Measurements from ENCODE around the gene TCF12.

Gene TCF12

DNA sequence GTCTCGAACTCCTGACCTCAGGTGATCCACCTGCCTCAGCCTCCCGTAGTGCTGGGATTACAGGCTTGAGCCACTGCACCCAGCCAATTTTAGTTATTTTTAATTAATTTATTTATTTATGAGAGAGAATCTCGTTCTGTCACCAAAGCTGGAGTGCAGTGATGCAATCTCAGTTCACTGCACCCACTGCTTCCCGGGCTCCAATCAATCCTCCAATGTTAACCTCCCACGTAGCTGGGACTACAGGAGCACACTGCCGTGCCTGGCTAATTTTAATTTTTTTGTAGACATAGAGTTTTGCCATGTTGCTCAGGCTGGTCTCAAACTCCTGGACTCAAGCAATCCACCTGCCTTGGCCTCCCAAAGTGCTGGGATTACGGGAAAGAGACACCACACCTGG, 137.9 kb downstream of the TCF12 start:
- no peak for DNase-seq

DNA sequence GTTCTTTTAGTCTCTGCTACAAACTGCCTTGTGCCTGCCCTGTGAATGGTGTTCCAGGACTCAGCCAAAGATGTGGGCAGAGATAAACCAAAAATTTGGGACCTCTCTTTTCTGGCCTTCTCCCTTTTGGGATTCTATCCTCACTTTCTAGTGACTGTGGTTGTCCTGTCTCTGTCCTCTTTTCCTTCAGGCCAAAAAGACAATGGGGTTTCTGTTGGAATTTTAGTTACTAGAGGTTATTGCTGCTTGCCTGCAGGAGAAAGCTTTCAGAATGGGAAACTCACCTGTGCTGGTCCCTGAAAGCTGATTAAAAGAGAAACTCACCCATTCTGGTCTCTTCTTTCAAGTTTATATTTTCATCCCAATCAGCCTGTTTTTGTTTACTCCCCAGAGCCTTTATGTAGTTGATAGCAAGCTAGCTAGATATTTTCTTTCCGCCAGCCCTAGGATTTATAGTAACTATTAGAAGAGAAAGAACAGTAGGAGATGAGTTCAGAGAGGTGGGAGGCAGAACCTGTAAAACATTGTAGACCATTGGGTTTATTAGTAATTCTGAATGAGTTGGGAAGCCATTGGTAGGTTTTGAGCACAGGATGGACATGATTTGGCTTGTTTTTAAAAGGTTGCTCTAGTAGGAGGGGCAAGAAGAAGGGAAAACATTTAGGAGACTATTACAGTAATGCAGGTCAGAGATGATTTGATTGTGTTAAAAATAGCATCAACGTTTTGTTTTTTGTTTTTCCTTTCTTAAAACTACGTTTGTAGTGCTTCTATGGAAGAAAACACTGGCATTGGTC, 138.9 kb downstream of the TCF12 start:
- no peak for DNase-seq

DNA sequence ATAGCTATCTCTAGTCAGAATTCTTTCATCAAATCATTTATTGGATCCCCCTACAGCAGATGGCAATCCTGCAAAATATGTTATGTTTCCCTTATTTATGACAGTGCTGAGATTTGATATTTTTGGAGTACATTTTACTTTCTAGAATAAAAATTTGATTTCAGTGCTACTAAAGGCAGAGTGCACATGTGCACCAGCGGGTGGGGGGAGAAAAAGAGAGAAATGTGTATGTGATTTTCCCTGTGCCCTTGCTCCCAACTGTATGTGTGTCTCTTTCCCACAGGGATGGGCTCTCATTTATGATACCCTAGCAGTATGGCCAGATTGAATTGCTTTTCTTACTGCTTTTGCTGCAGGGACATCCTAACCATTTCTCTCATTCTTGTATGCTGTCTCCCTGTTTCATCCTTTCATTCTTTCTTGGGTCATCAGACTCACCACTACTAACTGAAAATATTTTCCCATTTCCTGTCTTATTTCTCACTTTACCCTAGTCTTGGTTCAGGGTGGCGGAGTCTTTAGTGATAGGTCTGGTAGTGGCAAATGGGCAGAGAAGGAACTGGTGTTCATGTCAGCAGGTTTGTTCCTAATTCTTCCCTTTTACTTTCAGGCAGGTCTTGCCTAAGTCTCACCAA, 140.7 kb downstream of the TCF12 start:
- DNase-seq: no peak

DNA sequence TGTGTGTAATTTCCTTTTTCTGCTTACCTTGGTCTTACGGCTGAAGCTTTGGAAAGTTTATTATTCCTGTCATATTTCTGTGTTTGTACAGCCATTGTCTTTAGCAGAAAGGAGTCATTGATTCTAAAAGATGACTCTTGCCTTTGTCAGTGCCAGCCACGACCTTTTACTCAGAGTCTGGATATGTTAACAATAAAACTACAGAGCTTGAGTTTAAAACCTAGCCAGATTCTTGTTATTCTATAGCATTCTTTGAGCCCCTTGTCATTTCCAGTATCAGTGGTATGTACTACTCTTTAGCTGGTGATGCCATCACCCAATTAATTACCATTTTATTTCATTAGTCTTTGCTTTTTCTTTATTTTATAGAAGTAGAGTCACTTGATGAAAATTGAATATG, 142.4 kb downstream of the TCF12 start:
- peak; percentile 68 for DNase-seq

DNA sequence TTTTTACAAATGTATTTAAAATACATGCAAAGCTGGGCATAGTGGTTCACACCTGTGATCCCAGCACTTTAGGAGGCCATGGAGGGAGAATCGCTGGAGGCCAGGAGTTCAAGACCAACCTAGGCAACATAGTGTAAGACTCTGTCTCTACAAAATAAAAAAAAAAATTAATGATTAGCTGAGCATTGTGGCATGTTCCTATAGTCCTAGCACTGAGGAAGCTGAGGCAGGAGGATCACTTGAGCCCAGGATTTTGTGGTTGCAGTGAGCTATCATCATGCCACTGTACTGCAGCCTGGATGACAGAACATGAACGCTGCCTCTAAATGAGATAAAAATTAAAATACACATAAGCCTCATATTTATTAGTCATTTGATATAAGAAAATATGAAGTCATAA, 142.8 kb downstream of the TCF12 start:
- no peak for DNase-seq

DNA sequence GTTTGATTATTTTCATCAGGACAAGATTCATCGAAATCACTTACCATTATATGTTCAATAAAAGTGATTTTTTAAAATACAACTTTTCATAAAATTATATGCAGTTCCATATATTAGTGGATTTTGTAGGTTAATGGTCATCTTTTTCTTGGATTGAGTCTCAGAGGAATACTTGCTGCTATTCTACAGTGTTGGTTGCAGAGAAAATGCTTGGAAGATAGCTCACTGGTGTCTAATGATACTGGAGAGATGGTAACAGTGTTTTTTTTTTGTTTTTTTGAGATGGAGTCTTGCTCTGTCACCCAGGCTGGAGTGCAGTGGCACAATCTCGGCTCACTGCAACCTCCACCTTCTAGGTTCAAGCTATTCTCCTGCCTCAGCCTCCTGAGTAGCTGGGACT, 143.3 kb downstream of the TCF12 start:
- DNase-seq: no peak

DNA sequence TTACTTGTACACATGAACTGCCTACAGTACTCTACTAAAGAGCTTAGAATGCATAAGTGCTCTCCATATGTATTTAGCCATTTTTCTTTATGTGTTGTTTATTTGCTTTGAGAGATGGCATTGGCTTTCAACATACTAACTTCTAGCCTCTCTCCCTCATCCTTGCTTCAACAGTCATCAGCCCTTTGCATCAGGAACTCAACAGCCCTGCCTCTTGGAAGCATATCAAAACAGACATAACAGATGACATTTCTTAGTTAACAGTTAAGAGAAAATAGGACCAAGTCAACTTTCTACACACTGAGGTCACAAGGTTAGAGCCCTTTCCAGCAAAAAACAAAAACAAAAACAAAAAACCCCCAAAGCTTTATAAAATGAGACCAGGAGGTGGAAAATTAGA, 145.6 kb downstream of the TCF12 start:
- DNase-seq: no peak

DNA sequence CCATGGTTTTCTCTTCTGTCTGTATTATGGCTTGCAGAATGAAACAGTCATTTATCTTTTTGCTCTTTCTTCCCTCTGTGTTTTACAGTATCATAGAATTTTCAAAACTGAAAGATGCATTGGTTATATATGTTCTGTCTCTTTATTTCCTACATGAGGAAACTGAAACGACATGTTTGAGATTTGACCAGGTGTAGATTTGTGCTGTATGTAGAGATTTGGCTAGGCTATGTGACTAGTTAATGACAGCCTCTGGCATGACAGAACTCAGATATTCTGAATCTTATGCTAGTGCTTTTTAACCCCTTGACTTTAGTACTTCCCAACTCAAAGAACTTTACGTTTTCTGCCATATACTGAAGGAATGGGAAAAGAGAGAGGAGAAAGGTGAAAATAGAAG, 151.0 kb downstream of the TCF12 start:
- DNase-seq: no peak

DNA sequence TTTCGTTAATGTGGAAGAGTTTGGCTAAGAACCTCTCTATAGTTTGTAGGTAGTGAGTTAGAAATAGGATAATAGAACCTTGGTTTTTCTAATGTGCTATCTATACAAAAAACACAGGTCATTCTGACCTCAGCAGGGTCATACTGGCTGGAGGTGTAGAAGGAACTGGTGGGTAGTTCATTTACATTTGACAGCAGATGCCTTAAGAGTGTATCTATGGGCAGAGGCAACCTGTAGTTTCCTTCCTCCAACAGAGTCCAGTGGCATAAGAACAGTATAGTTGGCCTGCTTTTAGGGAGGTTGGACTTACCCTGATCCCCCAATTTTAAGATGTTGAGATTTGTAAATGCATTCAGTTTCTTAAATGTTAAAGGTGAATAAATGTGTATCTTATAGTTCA, 152.2 kb downstream of the TCF12 start:
- DNase-seq: no peak

DNA sequence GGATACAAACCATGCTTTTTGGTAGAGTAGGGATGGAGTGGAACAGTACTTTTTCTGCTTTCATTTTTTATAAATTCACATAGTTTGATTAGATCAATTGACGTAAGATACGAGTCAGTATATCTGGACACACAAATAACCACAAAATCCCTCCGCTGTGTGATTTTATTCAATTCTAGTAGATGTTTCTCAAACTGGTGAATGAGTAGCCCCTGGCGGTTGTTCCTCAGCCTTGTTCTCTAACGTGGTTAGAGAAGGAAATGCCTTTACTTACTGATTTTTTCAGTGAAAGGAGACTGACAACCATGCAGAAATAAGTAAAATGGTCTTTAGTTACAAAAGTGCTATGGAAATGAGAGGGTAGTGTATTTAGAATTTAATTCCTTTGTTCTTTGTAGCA, 161.0 kb downstream of the TCF12 start:
- DNase-seq: peak; percentile 76

DNA sequence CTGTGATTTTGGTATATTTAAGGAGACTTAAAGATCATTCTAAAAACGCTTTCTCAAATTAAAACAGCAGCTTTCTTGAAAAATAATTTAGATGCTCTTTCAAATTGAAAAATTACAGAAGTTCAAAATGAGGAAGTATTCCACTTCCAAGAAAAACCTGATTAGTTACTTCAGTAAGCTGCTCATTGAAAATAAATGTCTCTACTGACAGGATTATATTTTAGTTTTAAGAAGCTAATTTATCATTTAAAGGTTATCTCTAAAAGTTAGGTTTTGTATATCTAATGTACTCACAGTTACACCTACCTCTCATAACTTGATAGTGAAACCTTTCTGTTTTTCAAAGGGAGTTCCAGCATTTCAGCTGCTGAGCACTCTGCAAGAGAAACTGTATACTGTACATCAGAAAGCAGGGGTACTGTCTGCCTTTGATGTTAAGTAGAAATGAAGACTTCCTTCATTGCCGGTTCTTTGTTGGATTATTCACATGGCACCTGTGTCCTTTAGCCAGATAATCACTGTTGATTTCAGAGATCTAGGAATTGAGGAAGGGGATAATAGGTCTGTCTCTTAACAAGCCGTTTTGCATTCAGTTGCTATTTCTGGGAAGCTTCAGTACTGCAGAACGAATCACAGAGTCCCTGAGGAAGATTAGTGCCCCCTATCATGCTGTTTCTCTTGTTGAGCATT, 161.6 kb downstream of the TCF12 start:
- no peak for DNase-seq

DNA sequence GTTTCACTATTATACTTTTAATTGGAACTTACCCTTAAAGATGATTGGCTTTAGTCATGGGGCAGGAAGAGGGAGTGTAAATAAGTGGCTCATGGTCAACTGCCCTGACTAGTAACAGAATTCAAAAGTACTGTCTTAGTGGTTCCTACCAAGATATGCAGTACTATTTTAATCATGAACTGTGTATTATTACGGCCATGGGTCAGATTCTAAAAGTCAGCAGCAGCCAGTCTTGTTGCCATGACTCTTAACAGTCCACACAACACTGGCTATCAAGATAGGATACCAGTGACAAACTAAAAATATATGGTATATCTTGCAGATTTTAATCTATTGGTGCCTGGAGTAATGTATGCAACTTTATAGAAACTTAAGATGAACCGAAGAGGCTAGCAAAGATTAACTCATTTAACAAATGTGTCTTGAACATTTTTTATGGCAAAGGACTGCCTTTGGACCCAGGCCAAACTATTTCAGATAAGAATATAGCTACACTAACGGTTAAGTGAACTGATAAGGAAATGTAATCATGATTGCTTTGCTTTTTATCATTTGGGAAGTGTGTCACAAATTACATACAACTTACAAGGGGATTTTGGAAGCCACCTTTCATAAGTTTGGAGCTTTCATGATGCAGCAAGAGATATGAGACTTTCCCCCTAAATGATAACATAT, 163.7 kb downstream of the TCF12 start:
- DNase-seq: no peak

DNA sequence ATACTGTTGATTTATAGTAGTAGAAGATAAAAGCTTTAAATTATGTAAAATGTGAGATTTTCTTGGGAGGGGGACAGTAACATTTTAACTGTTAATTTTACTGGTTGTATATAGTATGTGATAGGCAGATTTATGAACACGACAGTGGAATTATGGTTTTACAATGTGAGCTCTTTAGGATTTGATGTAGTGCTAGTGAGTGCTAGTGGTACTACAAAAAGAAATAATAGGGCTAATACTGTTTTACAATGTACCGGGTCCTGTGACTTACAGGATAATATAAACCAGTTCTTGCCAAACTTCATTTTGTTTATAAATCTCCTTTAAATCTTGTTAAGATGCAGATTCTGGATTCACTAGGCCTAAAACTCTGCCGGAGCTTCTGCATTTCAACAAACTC, 165.7 kb downstream of the TCF12 start:
- no peak for DNase-seq

DNA sequence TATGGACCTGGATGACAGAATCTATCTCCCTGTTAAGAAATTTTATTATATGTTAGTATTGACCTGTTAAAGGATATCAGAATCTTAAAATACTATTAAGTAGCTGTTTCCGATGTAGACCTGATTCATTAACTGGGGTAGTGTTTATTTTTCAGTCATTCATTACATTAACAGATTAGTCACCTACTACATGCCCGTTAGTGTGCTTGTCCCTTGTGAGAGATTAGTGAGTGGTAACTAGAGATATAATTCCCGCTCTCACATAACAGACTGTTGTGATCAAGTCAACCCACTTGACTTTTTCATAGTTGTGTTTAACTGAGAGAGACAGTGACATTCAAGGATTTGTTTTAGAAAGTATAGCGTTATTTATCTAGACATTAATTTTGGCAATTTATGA, 166.8 kb downstream of the TCF12 start:
- DNase-seq: no peak

DNA sequence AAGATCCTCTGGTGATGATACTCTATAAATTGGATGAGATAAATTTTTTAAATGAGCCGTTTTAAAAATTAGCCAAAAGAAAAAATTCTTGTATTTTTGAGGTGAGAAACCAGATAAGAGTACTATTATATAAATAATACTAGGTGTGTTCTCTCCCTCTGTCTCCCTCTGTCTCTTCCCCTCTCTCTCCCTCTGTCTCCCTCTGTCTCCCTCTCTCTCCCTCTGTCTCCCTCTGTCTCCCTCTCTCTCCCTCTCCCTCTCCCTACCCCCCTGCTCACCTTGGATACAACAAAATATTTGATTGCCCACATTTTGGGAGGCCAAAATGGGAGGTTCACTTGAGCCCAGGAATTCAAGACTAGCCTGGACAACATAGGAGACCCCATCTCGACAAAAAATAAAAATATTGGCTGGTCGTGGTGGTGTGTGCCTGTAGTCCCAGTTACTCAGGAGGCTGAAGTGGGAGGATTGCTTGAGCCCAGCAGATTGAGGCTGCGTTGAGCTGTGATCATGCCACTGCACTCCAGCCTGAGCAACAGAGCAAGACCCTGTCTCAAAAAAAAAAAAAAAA, 168.5 kb downstream of the TCF12 start:
- DNase-seq: no peak

DNA sequence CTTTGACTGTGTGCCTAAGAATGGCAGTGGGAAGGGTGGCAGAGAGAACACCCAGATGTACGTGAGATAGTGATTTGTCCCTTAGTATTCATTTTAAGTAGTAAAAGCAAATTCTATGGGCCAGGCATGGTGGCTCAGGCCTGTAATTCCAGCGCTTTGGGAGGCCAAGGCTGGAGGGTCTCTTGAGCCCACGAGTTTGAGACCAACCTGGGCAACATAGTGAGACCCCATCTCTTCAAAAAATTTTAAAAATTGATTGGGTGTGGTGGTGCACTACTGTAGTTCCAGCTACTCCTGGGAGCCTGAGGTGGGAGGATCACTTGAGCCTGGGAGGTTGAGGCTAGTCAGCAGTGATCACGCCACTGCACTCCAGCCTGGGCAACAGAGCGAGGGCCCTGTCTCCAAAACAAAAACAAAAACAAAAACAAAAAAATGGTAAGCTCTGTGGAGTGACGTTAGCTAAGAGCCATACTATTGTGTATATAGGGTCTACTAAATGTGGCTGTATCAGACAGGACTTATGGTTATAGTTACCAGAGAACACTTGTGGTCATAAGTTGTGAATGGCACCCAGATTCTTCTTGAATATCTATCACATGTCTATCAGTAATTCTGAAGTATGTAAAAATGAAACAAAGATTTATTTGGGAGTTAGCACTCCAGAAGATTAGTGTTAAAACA, 171.5 kb downstream of the TCF12 start:
- DNase-seq: no peak

DNA sequence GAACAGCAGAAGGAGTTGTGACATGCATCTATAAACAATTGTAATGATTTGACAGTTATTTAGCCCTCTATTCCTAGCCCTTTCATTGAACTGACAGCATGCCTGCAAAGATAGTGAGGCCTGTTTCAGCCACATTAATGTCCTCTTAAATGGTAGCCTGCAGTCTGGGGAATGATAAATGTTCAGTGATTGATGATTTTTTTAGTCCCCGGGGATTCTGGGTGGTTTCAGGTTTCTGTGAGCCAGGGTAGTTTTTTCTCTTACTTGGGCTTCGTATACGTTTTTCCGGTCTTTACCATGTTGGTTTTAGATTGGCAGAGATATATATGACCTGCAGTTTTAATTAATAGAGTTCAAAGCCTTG, 172.0 kb downstream of the TCF12 start:
- no peak for DNase-seq

DNA sequence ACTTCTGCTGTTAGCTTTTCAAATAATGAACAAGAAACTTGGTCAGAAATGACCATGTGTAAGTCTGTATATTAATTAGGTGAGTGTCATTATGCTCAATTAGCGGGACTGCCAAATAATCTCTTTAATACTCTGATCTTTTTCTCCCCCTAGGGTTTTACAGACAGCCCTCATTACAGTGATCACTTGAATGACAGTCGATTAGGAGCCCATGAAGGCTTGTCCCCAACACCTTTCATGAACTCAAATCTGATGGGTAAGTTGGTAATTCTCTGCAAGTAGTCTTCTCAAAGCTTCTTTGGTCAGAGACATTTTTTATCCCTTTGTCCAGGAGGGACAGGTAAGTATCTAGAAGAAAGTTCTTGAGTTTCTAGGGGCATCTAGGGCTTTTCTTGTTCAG, 173.2 kb downstream of the TCF12 start:
- DNase-seq: no peak

DNA sequence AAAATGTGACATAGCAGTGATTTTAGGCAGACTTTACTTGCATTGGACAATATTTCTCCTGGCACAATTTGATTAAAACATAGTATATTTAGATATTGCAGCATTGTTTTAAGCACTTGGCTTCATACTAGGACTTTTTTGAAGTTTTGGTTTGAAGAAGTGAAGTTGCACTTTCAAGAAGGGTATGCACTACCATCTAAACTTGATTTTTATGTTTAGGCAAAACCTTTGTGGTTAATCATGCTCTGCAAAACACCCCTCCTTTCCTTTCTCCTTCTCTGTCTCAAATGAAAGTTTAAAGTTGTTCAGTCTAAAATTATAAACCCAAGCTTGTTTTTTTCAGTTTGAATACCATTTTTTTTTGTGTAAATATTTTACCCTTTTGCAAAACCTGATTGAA, 173.8 kb downstream of the TCF12 start:
- DNase-seq: no peak

DNA sequence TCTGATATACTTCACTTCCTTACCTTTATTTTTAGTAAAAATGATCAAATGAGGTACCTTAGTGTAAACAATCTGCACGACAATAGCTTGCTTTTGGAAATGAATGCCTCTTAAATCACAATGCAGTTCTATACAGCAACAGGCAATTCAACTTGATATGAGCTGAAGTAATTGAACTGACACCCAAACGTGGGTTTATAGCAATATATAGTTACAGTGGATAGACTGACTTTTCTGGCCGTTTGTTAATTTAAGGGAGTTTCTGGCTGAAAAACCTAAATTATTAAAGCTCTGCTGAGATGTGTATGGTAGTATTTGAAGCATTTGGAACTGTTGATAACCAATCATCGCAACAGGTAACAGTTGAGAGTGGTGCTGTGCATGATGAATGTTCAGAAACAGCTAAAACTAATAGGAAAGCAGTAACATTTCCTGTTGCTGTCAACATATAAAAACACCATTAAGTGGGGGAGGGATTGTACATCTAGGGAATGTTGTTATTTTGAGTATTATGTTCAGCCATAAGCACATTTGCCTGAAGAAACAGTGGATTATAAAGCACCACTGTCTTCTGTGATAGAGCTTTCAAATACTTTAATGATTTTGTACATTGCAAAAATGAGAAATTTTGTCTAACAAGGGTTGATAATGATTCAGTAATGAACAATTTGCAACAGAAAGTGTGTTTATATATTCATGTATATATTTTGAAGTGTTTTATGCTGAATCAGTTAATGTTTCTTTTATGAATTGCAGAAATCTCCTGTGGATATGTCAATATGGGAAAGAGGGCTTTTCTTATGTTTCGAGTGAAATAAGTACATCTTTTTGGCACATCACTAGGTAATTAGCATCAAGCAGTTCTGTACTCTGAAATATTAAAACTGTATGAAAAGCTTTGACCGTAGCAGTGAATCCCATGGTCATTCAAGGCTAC, 176.1 kb downstream of the TCF12 start:
- no peak for DNase-seq

DNA sequence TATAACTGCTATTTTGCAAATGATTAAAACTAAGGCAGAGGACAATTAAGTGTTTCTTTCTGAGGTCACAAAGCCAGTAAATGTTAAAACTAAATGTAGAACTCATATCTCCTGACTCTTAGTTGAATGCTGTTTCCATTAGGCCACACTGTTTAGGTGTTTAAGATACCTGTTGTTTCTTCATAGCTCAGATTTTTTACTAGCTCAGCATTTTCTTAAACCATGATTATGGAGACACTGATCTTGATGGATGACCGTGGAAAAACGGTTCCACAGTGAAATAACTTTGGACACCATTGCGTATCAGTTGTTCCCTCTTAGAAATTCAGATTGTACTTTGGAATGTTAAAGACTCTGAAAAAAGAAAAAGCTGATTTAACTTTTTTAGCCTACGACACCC, 177.5 kb downstream of the TCF12 start:
- DNase-seq: no peak

DNA sequence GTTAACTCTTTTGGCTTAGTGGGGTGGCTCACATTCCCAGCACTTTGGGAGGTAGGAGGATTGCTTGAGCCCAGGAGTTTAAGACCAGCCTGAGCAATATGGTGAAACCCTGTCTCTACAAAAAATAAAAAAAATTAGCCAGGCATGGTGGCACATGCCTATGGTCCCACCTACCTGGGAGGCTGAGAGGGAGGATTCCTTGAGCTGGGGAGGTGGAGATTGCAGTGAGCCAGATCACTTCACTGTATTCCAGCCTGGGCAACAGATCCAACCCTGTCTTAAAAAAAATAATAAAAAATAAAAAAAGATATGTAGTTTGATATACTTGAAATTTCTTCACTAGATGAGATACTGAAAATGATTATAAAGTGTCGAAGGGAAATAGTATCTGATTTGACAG, 178.8 kb downstream of the TCF12 start:
- no peak for DNase-seq

All from midbrain (tissue), 1 donor.